K562 (cell line): ENCODE data around the gene FIZ1. TPM values are rescaled to one million over a fixed set of nuclear protein-coding genes. Genes with fewer than 3 reads are reported as not detected.

Source experiments
- CTCF ChIP-seq, 3 experiments: IDR thresholded peaks in 2 of 3; conservative IDR thresholded peaks in 1 of 3; 2 replicates each; pipeline ENCODE4 v1.5.1; 2011 to 2012; ENCODE audit warnings: low read length in 3 of 3, mild to moderate bottlenecking in 3 of 3, control low read depth in 2 of 3, improper control_type of control experiment in 1 of 3, inconsistent platforms in 1 of 3, low read depth in 1 of 3, mixed read lengths in 1 of 3, moderate library complexity in 1 of 3; ENCODE audit not compliant: insufficient read depth in 2 of 3
- EP300 ChIP-seq: IDR thresholded peaks from 2 replicates; pipeline ENCODE4 v1.6.1; 2012; ENCODE audit warnings: low read length, improper control_type of control experiment
- ESRRA ChIP-seq: fragments of 450-650 bp; IDR thresholded peaks from 2 replicates; pipeline ENCODE4 v1.6.1; 2014; ENCODE audit warnings: low read depth, mild to moderate bottlenecking, moderate library complexity, borderline replicate concordance
- FOS ChIP-seq: IDR thresholded peaks from 3 replicates; pipeline ENCODE4 v1.6.1; 2011; ENCODE audit not compliant: insufficient read length; ENCODE audit errors: extremely low read depth
- FOXM1 ChIP-seq, 2 experiments: fragments of 450-650 bp in 1 of 2; sonication (generic) in 1 of 2; formaldehyde crosslinking in 1 of 2; IDR thresholded peaks; 2 replicates each; pipeline versions ENCODE4 v1.6.1 to v1.9.0; 2017 to 2022; ENCODE audit warnings: low read depth in 2 of 2, mild to moderate bottlenecking in 2 of 2, missing genetic modification reagents in 1 of 2, moderate library complexity in 1 of 2
- FOXP1 ChIP-seq: sonication (generic); formaldehyde crosslinking; IDR thresholded peaks from 2 replicates; pipeline ENCODE4 v1.8.0; 2022; ENCODE audit warnings: mild to moderate bottlenecking, missing genetic modification reagents
- NR3C1 ChIP-seq: sonication (generic); formaldehyde crosslinking; IDR thresholded peaks from 2 replicates; pipeline ENCODE4 v1.8.1; 2022; ENCODE audit warnings: missing genetic modification reagents
- PHF21A ChIP-seq: fragments of 450-650 bp; IDR thresholded peaks from 2 replicates; pipeline ENCODE4 v1.6.1; 2017; ENCODE audit warnings: low read depth, borderline replicate concordance
- POLR2AphosphoS5 ChIP-seq: IDR thresholded peaks from 2 replicates; pipeline ENCODE4 v1.6.1; 2011; ENCODE audit warnings: mild to moderate bottlenecking, low read depth, low read length, moderate library complexity; ENCODE audit not compliant: control insufficient read depth, insufficient read depth
- PRMT5 ChIP-seq: sonication (generic); formaldehyde crosslinking; IDR thresholded peaks from 2 replicates; pipeline ENCODE4 v1.5.0; 2020; ENCODE audit warnings: missing genetic modification reagents
- SAFB2 ChIP-seq: fragments of 200-400 bp; formaldehyde crosslinking; IDR thresholded peaks from 2 replicates; pipeline ENCODE4 v1.6.1; 2018; ENCODE audit warnings: borderline replicate concordance, low read length, low read depth, moderate library complexity; ENCODE audit not compliant: severe bottlenecking
- THRA ChIP-seq: fragments of 450-650 bp; IDR thresholded peaks from 2 replicates; pipeline ENCODE4 v1.6.1; 2017; ENCODE audit warnings: mild to moderate bottlenecking, moderate library complexity
- TRIM28 ChIP-seq: fragments of 450-650 bp; IDR thresholded peaks from 2 replicates; pipeline ENCODE4 v1.6.1; 2017
- XRCC3 ChIP-seq: fragments of 450-650 bp; IDR thresholded peaks from 2 replicates; pipeline ENCODE4 v1.6.1; 2017; ENCODE audit warnings: mild to moderate bottlenecking, moderate library complexity
- ZNF121 ChIP-seq: sonication (generic); formaldehyde crosslinking; conservative IDR thresholded peaks from 2 replicates; pipeline ENCODE4 v1.8.0; 2022; ENCODE audit warnings: missing genetic modification reagents
- ZNF280A ChIP-seq: fragments of 450-650 bp; IDR thresholded peaks from 2 replicates; pipeline ENCODE4 v1.6.1; 2018; ENCODE audit warnings: mild to moderate bottlenecking, low read depth; ENCODE audit not compliant: partially characterized antibody
- ZNF449 ChIP-seq: fragments of 250-450 bp; sonication (Bioruptor Pico); IDR thresholded peaks from 2 replicates; pipeline ENCODE4 v1.8.0; 2022; ENCODE audit warnings: moderate library complexity, mild to moderate bottlenecking, inconsistent platforms
- ZNF668 ChIP-seq: fragments of 250-450 bp; sonication (Bioruptor Pico); IDR thresholded peaks from 2 replicates; pipeline ENCODE4 v1.8.0; 2022; ENCODE audit warnings: mild to moderate bottlenecking, inconsistent platforms
- ZNF830 ChIP-seq: fragments of 250-450 bp; sonication (Bioruptor Pico); IDR thresholded peaks from 2 replicates; pipeline ENCODE4 v1.5.0; 2021; ENCODE audit warnings: mild to moderate bottlenecking
- polyA plus RNA-seq, 8 experiments: library from polyadenylated mRNA; depleted of rRNA in 4 of 8; stranded (reverse) in 5 of 8; unstranded in 3 of 8; fragments of >200 nt; fragmentation: Nextera tagmentation in 2 of 8; fragmentation: Illumina TruSeq in 1 of 8; extraction: Ambion mirVana in 2 of 8; extraction: Trizol in 1 of 8; gene quantifications; 2 replicates each; pipeline versions ENCODE4 v1.2.1 to v1.2.3, GENCODE V29; 2011 to 2014; ENCODE audit warnings: inconsistent platforms in 1 of 8, missing spikeins in 1 of 8
- total RNA-seq, 7 experiments: library from RNA; depleted of rRNA in 6 of 7; stranded (reverse); fragments of >200 nt in 6 of 7; fragmentation: Illumina TruSeq in 2 of 7; extraction: Trizol in 2 of 7; gene quantifications; 2 replicates each; pipeline versions ENCODE4 v1.2.1 to v1.2.3, GENCODE V29; 2011 to 2021; ENCODE audit warnings: low replicate concordance in 1 of 7

Gene FIZ1
- total and polyA plus RNA-seq, 9 of the 15 experiments (the other 6 are each of a cell fraction or from before 2014, with no cell fraction given) = 0.79 to 17.5 (median 5.5) TPM

GRCh38 chr19:55546822-55547614 is 52.3 kb downstream of the FIZ1 start (continued):
- TF ChIP-seq CTCF (IDR thresholded peaks at IDR 0.05 in 2 of 3, conservative IDR thresholded peaks at IDR 0.05 in 1 of 3; ENCODE audit: insufficient read depth in 2 of 3, low read depth in 1 of 3, low read length in 3 of 3) (no peak), TRIM28 (no peak), PHF21A (no peak), ZNF280A (no peak), ZNF449 (no peak), NR3C1 (CRISPR knock-in tag) (no peak), PRMT5 (CRISPR knock-in tag) (no peak), THRA (no peak), FOXM1 (IDR thresholded peaks at IDR 0.05; ENCODE audit: low read depth) (no peak), FOXM1 (CRISPR knock-in tag; IDR thresholded peaks at IDR 0.05; ENCODE audit: low read depth) (no peak), ESRRA (peak; percentile 89), FOXP1 (CRISPR knock-in tag) (no peak), SAFB2 (no peak), ZNF668 (no peak), POLR2AphosphoS5 (no peak), ZNF121 (peak; percentile 24; the same call in 1 of the 2 replicates), ZNF830 (CRISPR knock-in tag) (no peak), EP300 (peak; percentile 23; the same call in 1 of the 2 replicates), XRCC3 (no peak), FOS (peak; percentile 23)
